ENCODE results near the gene REEP6. TPM values are rescaled to one million over a fixed set of nuclear protein-coding genes. Genes with fewer than 3 reads are reported as not detected.

Gene REEP6
- total and polyA plus RNA-seq, 2 experiments from 2014 or later = 3.0 to 4.3 TPM

- Histone ChIP-seq H4K20me1 (ENCODE audit: insufficient read depth) (no peaks in the 10 kb centered on the region), H2AFZ (no peak overlapping the region), H3K4me1 (ENCODE audit: insufficient read depth) (no peaks in the 10 kb centered on the region), H3F3A (ENCODE audit: insufficient read depth) (no peaks in the 10 kb centered on the region), H3K27me3 (replicated peaks; ENCODE audit: insufficient read depth) (no peaks in the 10 kb centered on the region), H3K4me2 (ENCODE audit: unreplicated experiment) (no peak overlapping the region), H3K9ac (no peak overlapping the region), H3K4me3 (no peak overlapping the region), H3K79me2 (ENCODE audit: insufficient read depth) (peaks cover 6% of the 10 kb centered on the region), H3K9me3 (ENCODE audit: low read depth) (no peaks in the 10 kb centered on the region), H3K27ac (no peak overlapping the region), H3K36me3 (ENCODE audit: low read depth) (no peaks in the 10 kb centered on the region), H3K9me2 (ENCODE audit: insufficient read depth) (no peaks in the 10 kb centered on the region)
- 91 to 92% methylated on average over 37 to 77 of the region's 77 CpGs for WGBS, 2 experiments (ENCODE audit: low coverage in 1 of 2, low lambda C conversion rate in 2 of 2, missing lambda C conversion rate in 2 of 2)
- no peak for TF ChIP-seq EZH2 (IDR thresholded peaks at IDR 0.05; ENCODE audit: insufficient read depth, poor library complexity, severe bottlenecking)
- no peak for TF ChIP-seq EZH2phosphoT487 (IDR thresholded peaks at IDR 0.05; ENCODE audit: insufficient read depth, low read depth)
- in situ Hi-C loops (cut with MboI) = no loop called here
- no peak for DNase-seq
These were observed 7.6 kb upstream of the REEP6 start for GRCh38 chr19:1483131-1483978.

GRCh38 chr19:1483979-1484428 lies 7.0 kb upstream of the REEP6 start:
- no peak overlapping the region for H3K9ac ChIP-seq
- in situ Hi-C loops (cut with MboI) = no loop called here
- DNase-seq = no peak
- no peak overlapping the region for H3K27ac ChIP-seq
- H3K9me3 ChIP-seq (ENCODE audit: low read depth) = no peaks in the 10 kb centered on the region
- H3K36me3 ChIP-seq (ENCODE audit: low read depth) = no peaks in the 10 kb centered on the region
- no peak overlapping the region for H3K4me2 ChIP-seq (ENCODE audit: unreplicated experiment)
- TF ChIP-seq EZH2phosphoT487 (IDR thresholded peaks at IDR 0.05; ENCODE audit: insufficient read depth, low read depth) = no peak
- TF ChIP-seq EZH2 (IDR thresholded peaks at IDR 0.05; ENCODE audit: insufficient read depth, poor library complexity, severe bottlenecking) = no peak
- H3K27me3 ChIP-seq (replicated peaks; ENCODE audit: insufficient read depth) = no peaks in the 10 kb centered on the region
- H3K4me1 ChIP-seq (ENCODE audit: insufficient read depth) = no peaks in the 10 kb centered on the region
- H3F3A ChIP-seq (ENCODE audit: insufficient read depth) = no peaks in the 10 kb centered on the region
- H3K9me2 ChIP-seq (ENCODE audit: insufficient read depth) = no peaks in the 10 kb centered on the region
- no peaks in the 10 kb centered on the region for H3K79me2 ChIP-seq (ENCODE audit: insufficient read depth)
- WGBS, 2 experiments (ENCODE audit: low coverage in 1 of 2, low lambda C conversion rate in 2 of 2, missing lambda C conversion rate in 2 of 2) = 73 to 83% methylated on average over 16 to 23 of the region's 23 CpGs
- H4K20me1 ChIP-seq (ENCODE audit: insufficient read depth) = no peaks in the 10 kb centered on the region
- no peak overlapping the region for H2AFZ ChIP-seq
- H3K4me3 ChIP-seq = no peak overlapping the region

GRCh38 chr19:1486720-1487575 lies 4.0 kb upstream of the REEP6 start:
- Histone ChIP-seq H3K4me3 (no peak overlapping the region), H3K36me3 (ENCODE audit: low read depth) (no peaks in the 10 kb centered on the region), H3F3A (ENCODE audit: insufficient read depth) (no peaks in the 10 kb centered on the region), H3K27me3 (replicated peaks; ENCODE audit: insufficient read depth) (no peaks in the 10 kb centered on the region), H3K27ac (no peak overlapping the region), H3K9me2 (ENCODE audit: insufficient read depth) (no peaks in the 10 kb centered on the region), H3K4me2 (ENCODE audit: unreplicated experiment) (no peak overlapping the region), H3K9ac (no peak overlapping the region), H3K79me2 (ENCODE audit: insufficient read depth) (no peaks in the 10 kb centered on the region), H3K9me3 (ENCODE audit: low read depth) (no peaks in the 10 kb centered on the region), H4K20me1 (ENCODE audit: insufficient read depth) (no peaks in the 10 kb centered on the region), H3K4me1 (ENCODE audit: insufficient read depth) (no peaks in the 10 kb centered on the region), H2AFZ (no peak overlapping the region)
- no peak for DNase-seq
- in situ Hi-C loops (cut with MboI) = no loop called here
- WGBS, 2 experiments (ENCODE audit: low coverage in 1 of 2, low lambda C conversion rate in 2 of 2, missing lambda C conversion rate in 2 of 2) = 86 to 87% methylated on average over 24 to 56 of the region's 56 CpGs
- TF ChIP-seq EZH2 (IDR thresholded peaks at IDR 0.05; ENCODE audit: insufficient read depth, poor library complexity, severe bottlenecking) (no peak), EZH2phosphoT487 (IDR thresholded peaks at IDR 0.05; ENCODE audit: insufficient read depth, low read depth) (no peak)

- H3K9ac ChIP-seq = no peak overlapping the region
- no peaks in the 10 kb centered on the region for H3K36me3 ChIP-seq (ENCODE audit: low read depth)
- in situ Hi-C loops (cut with MboI) = no loop called here
- no peak overlapping the region for H3K4me3 ChIP-seq
- no peaks in the 10 kb centered on the region for H3K27me3 ChIP-seq (replicated peaks; ENCODE audit: insufficient read depth)
- H3F3A ChIP-seq (ENCODE audit: insufficient read depth) = no peaks in the 10 kb centered on the region
- no peaks in the 10 kb centered on the region for H3K4me1 ChIP-seq (ENCODE audit: insufficient read depth)
- H4K20me1 ChIP-seq (ENCODE audit: insufficient read depth) = no peaks in the 10 kb centered on the region
- H2AFZ ChIP-seq = no peak overlapping the region
- no peaks in the 10 kb centered on the region for H3K79me2 ChIP-seq (ENCODE audit: insufficient read depth)
- no peak for DNase-seq
- 86 to 93% methylated on average over 20 to 39 of the region's 40 CpGs for WGBS, 2 experiments (ENCODE audit: low coverage in 1 of 2, low lambda C conversion rate in 2 of 2, missing lambda C conversion rate in 2 of 2)
- H3K4me2 ChIP-seq (ENCODE audit: unreplicated experiment) = no peak overlapping the region
- TF ChIP-seq EZH2 (IDR thresholded peaks at IDR 0.05; ENCODE audit: insufficient read depth, poor library complexity, severe bottlenecking) (no peak), EZH2phosphoT487 (IDR thresholded peaks at IDR 0.05; ENCODE audit: insufficient read depth, low read depth) (no peak)
- no peaks in the 10 kb centered on the region for H3K9me2 ChIP-seq (ENCODE audit: insufficient read depth)
- H3K9me3 ChIP-seq (ENCODE audit: low read depth) = no peaks in the 10 kb centered on the region
- H3K27ac ChIP-seq = no peak overlapping the region
These were observed 3.3 kb upstream of the REEP6 start for GRCh38 chr19:1487576-1488281.
